GM23338 (cell line): ENCODE measurements around the gene CAMSAP1. TPM values are rescaled to one million over a fixed set of nuclear protein-coding genes. Genes with fewer than 3 reads are reported as not detected.

Experiments
- ATAC-seq: fragments of 200-7000 bp; cut with Tn5 transposase; 3 replicates; pipeline ENCODE4 v1.9.1; 2020
- DNase-seq: peaks from one replicate; pipeline ENCODE4 v3.0.0-alpha.2; 2015; ENCODE audit warnings: low spot score
- H2AFZ ChIP-seq: fragments of 200-600 bp; sonication (generic); 2 replicates; pipeline ENCODE4 v1.8.0; 2016; ENCODE audit warnings: antibody characterized with exemption, mild to moderate bottlenecking, moderate library complexity
- H3F3A ChIP-seq: fragments of 200-600 bp; sonication (generic); replicated peaks from 2 replicates; pipeline ENCODE4 v1.8.0; 2017; ENCODE audit warnings: antibody characterized with exemption, mixed run types, low read depth
- H3K27ac ChIP-seq: fragments of 200-600 bp; sonication (generic); 2 replicates; pipeline ENCODE4 v1.6.1; 2016; ENCODE audit warnings: low read depth
- H3K27me3 ChIP-seq: fragments of 200-600 bp; sonication (generic); 2 replicates; pipeline ENCODE4 v1.8.0; 2016; ENCODE audit warnings: mild to moderate bottlenecking, mixed run types, moderate library complexity; ENCODE audit not compliant: insufficient read depth
- H3K36me3 ChIP-seq: fragments of 200-600 bp; sonication (generic); 2 replicates; pipeline ENCODE4 v1.8.0; 2016; ENCODE audit warnings: mild to moderate bottlenecking; ENCODE audit not compliant: insufficient read depth
- H3K4me1 ChIP-seq: fragments of 200-600 bp; sonication (generic); 2 replicates; pipeline ENCODE4 v1.8.0; 2016; ENCODE audit warnings: mild to moderate bottlenecking, moderate library complexity; ENCODE audit not compliant: insufficient read depth
- H3K4me2 ChIP-seq: fragments of 200-600 bp; sonication (generic); 2 replicates; pipeline ENCODE4 v1.7.1; 2017; ENCODE audit warnings: mixed run types
- H3K4me3 ChIP-seq: fragments of 200-600 bp; sonication (generic); 2 replicates; pipeline ENCODE4 v1.6.1; 2016; ENCODE audit warnings: mixed run types
- H3K79me2 ChIP-seq: fragments of 200-600 bp; sonication (generic); replicated peaks from 2 replicates; pipeline ENCODE4 v1.8.0; 2017; ENCODE audit warnings: mild to moderate bottlenecking; ENCODE audit not compliant: insufficient read depth
- H3K9me2 ChIP-seq: fragments of 200-600 bp; sonication (generic); 2 replicates; pipeline ENCODE4 v1.8.0; 2017; ENCODE audit not compliant: insufficient read depth
- H4K20me1 ChIP-seq: fragments of 200-600 bp; sonication (generic); replicated peaks from 2 replicates; pipeline ENCODE4 v1.8.0; 2017; ENCODE audit warnings: mild to moderate bottlenecking; ENCODE audit not compliant: insufficient read depth
- H3K27ac Mint-ChIP-seq: 2 replicates; pipeline ENCODE4 v1.8.0; 2020; ENCODE audit warnings: inconsistent platforms, mild to moderate bottlenecking, moderate library complexity, mixed read lengths
- H3K27me3 Mint-ChIP-seq: 3 replicates; pipeline ENCODE4 v1.8.0; 2022; ENCODE audit warnings: low read depth, mild to moderate bottlenecking, moderate library complexity, mixed read lengths, inconsistent platforms; ENCODE audit not compliant: insufficient read depth, poor library complexity
- H3K36me3 Mint-ChIP-seq: 3 replicates; pipeline ENCODE4 v1.8.0; 2021; ENCODE audit warnings: low read depth, mild to moderate bottlenecking, inconsistent platforms, moderate library complexity, mixed read lengths
- H3K4me1 Mint-ChIP-seq: 3 replicates; pipeline ENCODE4 v1.8.0; 2020; ENCODE audit warnings: mild to moderate bottlenecking, inconsistent platforms, mixed read lengths
- H3K4me3 Mint-ChIP-seq: 3 replicates; pipeline ENCODE4 v1.8.0; 2021; ENCODE audit warnings: moderate library complexity, mild to moderate bottlenecking, inconsistent platforms, mixed read lengths
- H3K9me3 Mint-ChIP-seq: 3 replicates; pipeline ENCODE4 v1.8.0; 2020; ENCODE audit warnings: moderate library complexity, mild to moderate bottlenecking, inconsistent platforms, mixed read lengths
- CTCF ChIP-seq, 2 experiments: fragments of 200-600 bp in 1 of 2; sonication (generic) in 1 of 2; conservative IDR thresholded peaks; 2 replicates each; pipeline versions ENCODE4 v1.5.1 to v1.6.1; 2016 to 2017; ENCODE audit warnings: antibody characterized with exemption in 2 of 2, low read depth in 2 of 2, mild to moderate bottlenecking in 2 of 2, moderate library complexity in 1 of 2
- ETS1 ChIP-seq: IDR thresholded peaks from 2 replicates; pipeline ENCODE4 v1.6.1; 2016; ENCODE audit warnings: antibody characterized with exemption
- EZH2phosphoT487 ChIP-seq: fragments of 200-600 bp; sonication (generic); IDR thresholded peaks from one replicate; pipeline ENCODE4 v1.8.1; 2018; ENCODE audit warnings: antibody characterized with exemption; ENCODE audit not compliant: unreplicated experiment
- STAT1 ChIP-seq: IDR thresholded peaks from one replicate; pipeline ENCODE4 v1.6.1; 2016; ENCODE audit warnings: antibody characterized with exemption; ENCODE audit not compliant: unreplicated experiment
- ZNF114 ChIP-seq: fragments of 250-450 bp; sonication (Bioruptor Pico); IDR thresholded peaks from 2 replicates; pipeline ENCODE4 v1.5.0; 2020; ENCODE audit warnings: mild to moderate bottlenecking, moderate library complexity
- ZNF331 ChIP-seq: fragments of 250-450 bp; sonication (Bioruptor Pico); IDR thresholded peaks from 2 replicates; pipeline ENCODE4 v1.5.0; 2020; ENCODE audit warnings: low read depth, mild to moderate bottlenecking, moderate library complexity
- ZNF462 ChIP-seq: fragments of 250-450 bp; sonication (Bioruptor Pico); IDR thresholded peaks from 2 replicates; pipeline ENCODE4 v1.5.0; 2020; ENCODE audit warnings: mild to moderate bottlenecking, moderate library complexity
- polyA plus RNA-seq: library from polyadenylated mRNA; unstranded; fragments of >200 nt; fragmentation: Nextera tagmentation; extraction: Ambion mirVana; gene quantifications from 2 replicates; pipeline ENCODE4 v1.2.1, GENCODE V29; 2016
- total RNA-seq: library from RNA; depleted of rRNA; stranded (reverse); fragments of >200 nt; shearing (Covaris generic); gene quantifications from 2 replicates; pipeline ENCODE4 v1.2.3, GENCODE V29; 2014

Gene CAMSAP1
- total and polyA plus RNA-seq, 2 experiments from 2014 or later = 6.9 to 75.4 TPM

GRCh38 chr9:135777623-135778177, 129.6 kb downstream of the CAMSAP1 start (continued):
- TF ChIP-seq ZNF462 (CRISPR knock-in tag) = no peak
- TF ChIP-seq ZNF114 = no peak
- no peak for TF ChIP-seq EZH2phosphoT487

- no peak overlapping the region for H3K27ac Mint-ChIP-seq
- H3K4me2 ChIP-seq = no peak overlapping the region
- TF ChIP-seq ZNF114 = no peak
- no peak for TF ChIP-seq STAT1
- TF ChIP-seq ZNF331 (CRISPR knock-in tag) = no peak
- TF ChIP-seq ETS1 = no peak
- no peak for TF ChIP-seq CTCF (conservative IDR thresholded peaks at IDR 0.05; ENCODE audit: low read depth in 2 of 2)
Measured at GRCh38 chr9:135776893-135777622, 130.3 kb downstream of the CAMSAP1 start.

More at GRCh38 chr9:135776893-135777622, 130.3 kb downstream of the CAMSAP1 start:
- H3K79me2 ChIP-seq = no peaks in the 10 kb centered on the region
- ATAC-seq (no peak), DNase-seq (no peak)
- no peak overlapping the region for H3K4me3 ChIP-seq
- no peaks in the 10 kb centered on the region for H3K36me3 Mint-ChIP-seq
- no peak overlapping the region for H3K4me3 Mint-ChIP-seq
- no peaks in the 10 kb centered on the region for H3K27me3 ChIP-seq
- H3K27ac ChIP-seq = no peak overlapping the region
- H3K36me3 ChIP-seq = no peaks in the 10 kb centered on the region
- H4K20me1 ChIP-seq = no peaks in the 10 kb centered on the region
- no peaks in the 10 kb centered on the region for H3K9me2 ChIP-seq
- no peaks in the 10 kb centered on the region for H3K4me1 ChIP-seq
- H3K27me3 Mint-ChIP-seq = peaks cover 4% of the 10 kb centered on the region
- H3K9me3 Mint-ChIP-seq = no peaks in the 10 kb centered on the region
- H3F3A ChIP-seq = no peaks in the 10 kb centered on the region
- no peaks in the 10 kb centered on the region for H3K4me1 Mint-ChIP-seq
- H2AFZ ChIP-seq = no peak overlapping the region
